Esophagus squamous epithelium (tissue), 5 donors: Measurements from ENCODE around the gene C16orf82. TPM values are rescaled to one million over a fixed set of nuclear protein-coding genes. Genes with fewer than 3 reads are reported as not detected.

Experiments used
- DNase-seq: peaks from one replicate; lab custom pipeline; 2025; lab: John Stamatoyannopoulos, UW
- H3K27ac ChIP-seq, 4 donors: fragments of 200-600 bp; sonication (generic); one replicate each; pipeline ENCODE4 v1.5.1; 2016 to 2019; ENCODE audit warnings: mild to moderate bottlenecking in 1 of 4
- H3K27me3 ChIP-seq, 4 donors: fragments of 200-600 bp; sonication (generic); 1 replicate in 3 of 4; 2 replicates in 1 of 4; pipeline versions ENCODE4 v1.5.1 to v1.6.0; 2017 to 2021; ENCODE audit warnings: antibody characterized with exemption in 1 of 4
- H3K36me3 ChIP-seq, 3 donors: fragments of 200-600 bp; sonication (generic); one replicate each; pipeline ENCODE4 v1.5.1; 2016 to 2019
- H3K4me1 ChIP-seq, 3 donors: fragments of 200-600 bp; sonication (generic); one replicate each; pipeline ENCODE4 v1.5.1; 2017 to 2019
- H3K4me3 ChIP-seq, 4 donors: fragments of 200-600 bp; sonication (generic); 1 replicate in 3 of 4; 2 replicates in 1 of 4; pipeline ENCODE4 v1.5.1; 2016 to 2019; ENCODE audit warnings: mild to moderate bottlenecking in 2 of 4, moderate library complexity in 1 of 4
- H3K9me3 ChIP-seq, 3 donors: fragments of 200-600 bp; sonication (generic); one replicate each; pipeline ENCODE4 v1.5.1; 2016 to 2019
- POLR2A ChIP-seq, 4 donors: fragments of 450-650 bp; IDR thresholded peaks; one replicate each; pipeline ENCODE4 v1.6.1; 2017; ENCODE audit warnings: antibody characterized with exemption in 4 of 4, mild to moderate bottlenecking in 4 of 4, moderate library complexity in 3 of 4
- WGBS, 2 donors: methylation state at CpG; one replicate each; pipeline ENCODE4 v1.1.5; 2018; 5-methylcytosine and 5-hydroxymethylcytosine counted together
- intact Hi-C: fragments of 100-400 bp; cut with DNase I; formaldehyde crosslinking; loops from one replicate; pipeline ENCODE4 v1.15.0; 2022
- total RNA-seq, 4 donors: library from RNA; depleted of rRNA; stranded (reverse); fragments of >200 nt; gene quantifications; one replicate each; pipeline ENCODE4 v1.1.0, GENCODE V29; 2016
- TF ChIP-seq, protein P1 (sequence below), 6 experiments: fragments of 450-650 bp in 4 of 6; fragments of 200-600 bp in 2 of 6; sonication (generic) in 2 of 6; IDR thresholded peaks; one replicate each; pipeline ENCODE4 v1.5.1; 2016 to 2019; ENCODE audit warnings: antibody characterized with exemption in 6 of 6, mild to moderate bottlenecking in 4 of 6, moderate library complexity in 4 of 6
- donor health status: DM: yes; HTN: yes; CAD: no.

C16orf82 gene
- total RNA-seq, 4 donors from 2014 or later = not detected

DNA sequence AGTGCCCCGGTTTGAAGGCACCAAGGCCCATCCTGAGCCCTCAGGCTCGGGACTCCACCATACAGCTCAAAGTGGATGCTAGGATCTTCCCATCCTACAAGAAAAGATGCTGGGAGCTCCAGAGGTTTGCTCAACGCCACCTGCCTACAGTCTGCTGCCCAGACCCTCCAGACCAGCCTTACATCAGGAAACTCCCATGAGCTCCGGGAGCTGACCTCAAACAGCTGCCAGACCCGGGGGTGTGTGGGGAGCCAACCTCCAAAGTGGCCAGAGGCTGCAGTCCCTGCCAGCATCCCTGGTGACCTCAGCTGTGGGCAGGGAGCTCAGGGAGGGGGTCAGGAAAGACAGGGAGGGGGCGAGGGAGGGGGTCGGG lies 43.8 kb downstream of the C16orf82 start:
- H3K36me3 ChIP-seq = no peaks in the 10 kb centered on the region
- H3K27ac ChIP-seq = peak overlapping the region in 2 of 4 donors; percentile 36 to 57
- no peaks in the 10 kb centered on the region for H3K9me3 ChIP-seq
- TF ChIP-seq, protein P1, sequence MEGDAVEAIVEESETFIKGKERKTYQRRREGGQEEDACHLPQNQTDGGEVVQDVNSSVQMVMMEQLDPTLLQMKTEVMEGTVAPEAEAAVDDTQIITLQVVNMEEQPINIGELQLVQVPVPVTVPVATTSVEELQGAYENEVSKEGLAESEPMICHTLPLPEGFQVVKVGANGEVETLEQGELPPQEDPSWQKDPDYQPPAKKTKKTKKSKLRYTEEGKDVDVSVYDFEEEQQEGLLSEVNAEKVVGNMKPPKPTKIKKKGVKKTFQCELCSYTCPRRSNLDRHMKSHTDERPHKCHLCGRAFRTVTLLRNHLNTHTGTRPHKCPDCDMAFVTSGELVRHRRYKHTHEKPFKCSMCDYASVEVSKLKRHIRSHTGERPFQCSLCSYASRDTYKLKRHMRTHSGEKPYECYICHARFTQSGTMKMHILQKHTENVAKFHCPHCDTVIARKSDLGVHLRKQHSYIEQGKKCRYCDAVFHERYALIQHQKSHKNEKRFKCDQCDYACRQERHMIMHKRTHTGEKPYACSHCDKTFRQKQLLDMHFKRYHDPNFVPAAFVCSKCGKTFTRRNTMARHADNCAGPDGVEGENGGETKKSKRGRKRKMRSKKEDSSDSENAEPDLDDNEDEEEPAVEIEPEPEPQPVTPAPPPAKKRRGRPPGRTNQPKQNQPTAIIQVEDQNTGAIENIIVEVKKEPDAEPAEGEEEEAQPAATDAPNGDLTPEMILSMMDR (IDR thresholded peaks at IDR 0.05) = no peak
- TF ChIP-seq POLR2A (IDR thresholded peaks at IDR 0.05) = no peak
- no peak for DNase-seq
- peak overlapping the region in 2 of 4 donors; percentile 34 to 60 for H3K4me3 ChIP-seq
- WGBS, 2 donors = 22% methylated on average over 3 of the region's 7 CpGs; no CpG with 5 or more reads in 1 of the 2 donors
- intact Hi-C loops = no loop called here
- H3K27me3 ChIP-seq = peaks cover 0 to 6% (median 0%) of the 10 kb centered on the region in 4 donors
- H3K4me1 ChIP-seq = peaks cover 0 to 16% (median 0%) of the 10 kb centered on the region in 3 donors

DNA sequence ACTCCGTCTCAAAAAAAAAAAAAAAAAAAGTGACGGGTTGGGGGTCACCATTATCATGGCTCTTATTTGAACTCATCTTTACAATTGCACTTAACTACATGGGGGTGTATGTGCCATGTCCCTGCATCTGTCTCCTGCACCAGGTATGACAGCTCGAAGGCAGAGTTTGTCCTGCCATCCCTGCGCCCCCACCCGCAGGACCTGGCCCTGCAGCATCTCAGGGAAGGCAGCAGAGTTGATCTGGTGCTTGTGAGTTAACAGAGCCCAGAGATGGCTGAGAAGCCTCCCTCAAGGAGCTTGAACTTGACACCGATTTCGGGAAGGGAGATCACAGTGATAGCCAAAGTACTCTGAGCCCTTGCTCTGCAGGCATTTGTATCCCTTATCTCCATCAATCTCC lies 44.8 kb downstream of the C16orf82 start:
- Histone ChIP-seq H3K4me1 (peaks cover 0 to 16% (median 0%) of the 10 kb centered on the region in 3 donors), H3K27me3 (peaks cover 0 to 6% (median 0%) of the 10 kb centered on the region in 4 donors), H3K9me3 (no peaks in the 10 kb centered on the region), H3K27ac (no peak overlapping the region), H3K36me3 (no peaks in the 10 kb centered on the region), H3K4me3 (no peak overlapping the region)
- 69% methylated on average over 3 to 6 of the region's 7 CpGs for WGBS, 2 donors
- DNase-seq = no peak
- intact Hi-C loops = no loop called here
- TF ChIP-seq POLR2A (IDR thresholded peaks at IDR 0.05) = no peak

DNA sequence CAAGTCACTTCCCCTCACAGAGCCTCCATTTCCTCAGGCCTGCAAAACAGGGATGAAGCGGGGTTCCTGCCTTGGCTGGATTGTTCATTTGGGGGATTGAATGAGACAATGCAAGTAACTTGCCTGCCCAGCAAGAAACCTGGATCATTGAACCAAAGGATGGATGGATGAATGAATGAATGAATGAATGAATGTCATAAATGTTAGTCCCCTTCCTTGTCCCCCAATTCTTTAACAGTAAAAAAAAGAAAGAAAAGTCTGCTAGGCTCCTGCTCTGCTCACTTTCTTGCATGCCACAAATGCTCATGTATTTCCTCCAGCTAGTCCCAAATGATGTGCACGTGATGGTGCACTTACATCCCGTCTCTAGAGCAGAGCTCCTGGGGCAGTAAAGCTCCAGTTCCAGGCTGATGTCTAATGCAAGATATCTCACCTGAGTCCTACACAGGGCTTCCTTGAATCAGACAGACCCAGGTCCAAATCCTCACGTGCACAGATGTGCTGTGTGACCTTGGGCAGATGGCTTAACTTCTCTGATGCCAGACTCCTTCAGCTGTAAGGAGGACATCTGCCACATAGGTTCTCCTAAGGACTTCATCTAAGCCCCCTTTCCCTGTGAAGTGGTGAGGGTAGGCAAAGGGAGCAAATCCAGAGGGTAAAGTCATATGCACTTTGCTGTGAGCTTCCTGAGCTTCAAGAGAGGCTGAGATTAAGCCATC lies 45.5 kb downstream of the C16orf82 start:
- Histone ChIP-seq H3K9me3 (no peaks in the 10 kb centered on the region), H3K27me3 (peaks cover 0 to 6% (median 0%) of the 10 kb centered on the region in 4 donors), H3K4me1 (peaks cover 0 to 16% (median 0%) of the 10 kb centered on the region in 3 donors), H3K4me3 (no peak overlapping the region), H3K27ac (no peak overlapping the region), H3K36me3 (no peaks in the 10 kb centered on the region)
- intact Hi-C loops = no loop called here
- WGBS, 2 donors = 50 to 68% methylated on average over 3 to 4 of the region's 4 CpGs
- no peak for DNase-seq
- TF ChIP-seq POLR2A (IDR thresholded peaks at IDR 0.05) = no peak
- TF ChIP-seq, protein P1 (IDR thresholded peaks at IDR 0.05) = no peak

DNA sequence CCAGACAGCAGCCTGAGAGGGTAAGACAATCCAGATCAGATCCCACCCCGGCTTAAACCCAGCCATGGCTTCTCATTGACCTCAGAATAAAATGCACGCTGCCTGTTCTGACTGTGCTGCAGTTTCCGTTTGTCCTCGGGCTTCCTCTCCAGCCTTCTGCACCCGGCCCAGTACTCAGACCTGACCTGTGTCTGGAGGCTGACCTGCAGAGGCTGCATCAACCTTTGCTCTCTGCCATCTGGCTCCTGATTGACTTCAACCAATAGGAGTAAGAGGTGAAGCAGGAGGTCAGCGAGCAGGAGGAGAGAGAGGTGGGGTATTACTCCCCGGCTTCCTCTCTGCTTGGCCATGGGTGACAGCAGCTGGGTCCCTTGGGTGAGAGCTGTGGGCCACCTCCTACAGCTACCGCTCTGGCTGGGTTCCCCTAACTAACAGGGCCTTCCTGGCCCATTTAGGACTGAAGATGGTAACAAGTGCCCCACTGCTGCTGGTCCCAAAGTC lies 46.7 kb downstream of the C16orf82 start:
- Histone ChIP-seq H3K27me3 (peaks cover 0 to 6% (median 0%) of the 10 kb centered on the region in 4 donors), H3K27ac (no peak overlapping the region), H3K36me3 (no peaks in the 10 kb centered on the region), H3K9me3 (no peaks in the 10 kb centered on the region), H3K4me3 (no peak overlapping the region), H3K4me1 (peaks cover 0 to 16% (median 0%) of the 10 kb centered on the region in 3 donors)
- intact Hi-C loops = no loop called here
- DNase-seq = no peak
- TF ChIP-seq POLR2A (IDR thresholded peaks at IDR 0.05) = no peak
- TF ChIP-seq, protein P1 (IDR thresholded peaks at IDR 0.05) = no peak
- 40 to 78% methylated on average over 4 to 6 of the region's 8 CpGs for WGBS, 2 donors

DNA sequence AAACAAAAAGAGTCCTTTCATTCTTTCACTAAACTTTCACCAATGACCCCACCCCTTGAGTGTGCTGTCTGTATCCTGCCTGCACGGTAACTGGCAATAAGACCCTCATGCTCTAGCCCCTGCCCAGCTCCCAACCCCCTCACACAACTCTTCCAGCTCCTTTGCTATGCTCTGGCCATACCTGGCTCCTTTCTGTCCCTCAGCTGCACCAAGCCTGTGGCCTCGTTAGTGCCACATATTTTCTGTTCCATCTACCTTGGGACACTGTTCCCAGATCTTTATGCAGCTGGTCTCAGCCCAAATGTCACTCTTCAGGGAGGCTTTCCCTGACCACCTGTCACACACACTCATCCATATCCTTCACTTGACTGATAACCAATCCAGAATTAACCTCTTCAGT lies 47.3 kb downstream of the C16orf82 start:
- TF ChIP-seq, protein P1 (IDR thresholded peaks at IDR 0.05) = no peak
- TF ChIP-seq POLR2A (IDR thresholded peaks at IDR 0.05) = no peak
- 54 to 58% methylated on average over 2 of the region's 2 CpGs for WGBS, 2 donors

More for the DNA sequence above, 47.3 kb downstream of the C16orf82 start:
- H3K4me3 ChIP-seq = no peak overlapping the region
- no peak for DNase-seq
- peaks cover 0 to 16% (median 0%) of the 10 kb centered on the region in 3 donors for H3K4me1 ChIP-seq
- no peaks in the 10 kb centered on the region for H3K9me3 ChIP-seq
- peaks cover 0 to 6% (median 0%) of the 10 kb centered on the region in 4 donors for H3K27me3 ChIP-seq
- intact Hi-C loops = no loop called here
- no peak overlapping the region for H3K27ac ChIP-seq
- no peaks in the 10 kb centered on the region for H3K36me3 ChIP-seq
